B cell (primary cell): Measurements from ENCODE around the gene STAM. TPM values are rescaled to one million over a fixed set of nuclear protein-coding genes. Genes with fewer than 3 reads are reported as not detected.

Experiments used
- ATAC-seq: fragments of 200-7000 bp; cut with Tn5 transposase; one replicate; pipeline ENCODE4 v1.10.0; 2021; ENCODE audit warnings: low read depth, mild to moderate bottlenecking, moderate number of reproducible peaks, moderate library complexity
- CTCF ChIA-PET: fragments of 350-600 bp; sonication (Branson Sonifier 250); formaldehyde crosslinking; loops from one replicate; lab custom pipeline; 2021; ENCODE audit warnings: antibody characterized with exemption, inconsistent platforms; lab: Charles Lee
- POLR2A ChIA-PET: fragments of 350-600 bp; sonication (Branson Sonifier 250); formaldehyde crosslinking; loops from one replicate; lab custom pipeline; 2021; ENCODE audit warnings: antibody characterized with exemption; lab: Charles Lee
- DNase-seq: peaks from one replicate; pipeline ENCODE4 v3.0.0; 2013
- H2AFZ ChIP-seq: 2 replicates; pipeline ENCODE4 v1.6.1; 2012; ENCODE audit warnings: mild to moderate bottlenecking, low read depth, low read length; ENCODE audit not compliant: insufficient read depth, poor library complexity, severe bottlenecking
- H3K27ac ChIP-seq, 2 donors: 1 replicate in 1 of 2; 2 replicates in 1 of 2; pipeline ENCODE4 v1.5.1; 2012 to 2013; ENCODE audit warnings: low read length in 2 of 2, mild to moderate bottlenecking in 2 of 2, moderate library complexity in 1 of 2
- H3K27me3 ChIP-seq, 4 experiments: fragments of 200-600 bp in 1 of 4; sonication (generic) in 1 of 4; replicated peaks in 1 of 4; 1 replicate in 2 of 4; 2 replicates in 2 of 4; pipeline versions ENCODE4 v1.6.1 to v1.7.0; 2013 to 2016; ENCODE audit warnings: low read length in 3 of 4, mild to moderate bottlenecking in 2 of 4, mixed read lengths in 1 of 4, moderate library complexity in 1 of 4; ENCODE audit not compliant: insufficient read depth in 4 of 4, control insufficient read depth in 3 of 4; ENCODE audit errors: control extremely low read depth in 1 of 4
- H3K36me3 ChIP-seq, 2 experiments: replicated peaks in 1 of 2; 1 replicate in 1 of 2; 2 replicates in 1 of 2; pipeline versions ENCODE4 v1.6.1 to v1.7.1; 2013; ENCODE audit warnings: low read length in 1 of 2; ENCODE audit not compliant: insufficient read depth in 2 of 2, control insufficient read depth in 1 of 2; ENCODE audit errors: control extremely low read depth in 1 of 2, extremely low read depth in 1 of 2
- H3K4me1 ChIP-seq, 2 donors: fragments of 200-600 bp in 1 of 2; sonication (generic) in 1 of 2; 1 replicate in 1 of 2; 2 replicates in 1 of 2; pipeline versions ENCODE4 v1.5.1 to v1.6.1; 2013 to 2017; ENCODE audit warnings: low read length in 2 of 2; ENCODE audit not compliant: control insufficient read depth in 2 of 2, insufficient read depth in 2 of 2
- H3K4me2 ChIP-seq: replicated peaks from 2 replicates; pipeline ENCODE3; 2012; ENCODE audit warnings: mild to moderate bottlenecking, low read depth, low read length; ENCODE audit not compliant: poor library complexity, severe bottlenecking
- H3K4me3 ChIP-seq, 5 experiments: fragments of 200-600 bp in 1 of 5; sonication (generic) in 1 of 5; 1 replicate in 3 of 5; 2 replicates in 2 of 5; pipeline versions ENCODE4 v1.5.1 to v1.7.0; 2011 to 2016; ENCODE audit warnings: low read length in 4 of 5, mild to moderate bottlenecking in 4 of 5, low read depth in 2 of 5, control low read depth in 1 of 5, moderate library complexity in 1 of 5; ENCODE audit not compliant: insufficient read depth in 1 of 5; ENCODE audit errors: control extremely low read depth in 1 of 5, extremely low read depth in 1 of 5
- H3K79me2 ChIP-seq: fragments of 200-600 bp; sonication (generic); one replicate; pipeline ENCODE4 v1.6.0; 2016; ENCODE audit warnings: low read length; ENCODE audit not compliant: control insufficient read depth, insufficient read depth
- H3K9ac ChIP-seq: fragments of 200-600 bp; sonication (generic); 2 replicates; pipeline ENCODE4 v1.6.1; 2017; ENCODE audit warnings: mild to moderate bottlenecking, low read length, moderate library complexity
- H3K9me3 ChIP-seq, 3 donors: one replicate each; pipeline versions ENCODE4 v1.6.1 to v1.7.1; 2013; ENCODE audit warnings: low read length in 2 of 3; ENCODE audit not compliant: control insufficient read depth in 2 of 3, insufficient read depth in 1 of 3; ENCODE audit errors: control extremely low read depth in 1 of 3
- H4K20me1 ChIP-seq: 2 replicates; pipeline ENCODE4 v1.6.0; 2012; ENCODE audit warnings: mild to moderate bottlenecking, low read length; ENCODE audit not compliant: insufficient read depth, control insufficient read depth, poor library complexity, severe bottlenecking
- H3K27ac Mint-ChIP-seq: one replicate; pipeline ENCODE4 v1.8.0; 2021; ENCODE audit warnings: mixed read lengths
- H3K27me3 Mint-ChIP-seq: one replicate; pipeline ENCODE4 v1.8.0; 2021; ENCODE audit warnings: mixed read lengths
- H3K4me1 Mint-ChIP-seq: one replicate; pipeline ENCODE4 v1.8.0; 2021; ENCODE audit warnings: mixed read lengths
- H3K4me3 Mint-ChIP-seq: one replicate; pipeline ENCODE4 v1.8.0; 2021; ENCODE audit warnings: mixed read lengths
- H3K9me3 Mint-ChIP-seq: one replicate; pipeline ENCODE4 v1.8.0; 2022; ENCODE audit warnings: mixed read lengths; ENCODE audit not compliant: insufficient read depth
- CTCF ChIP-seq: fragments of 200-600 bp; IDR thresholded peaks from one replicate; pipeline ENCODE4 v1.8.0; 2022; ENCODE audit warnings: antibody characterized with exemption, mild to moderate bottlenecking
- EZH2 ChIP-seq: IDR thresholded peaks from 2 replicates; pipeline ENCODE4 v1.6.1; 2012; ENCODE audit warnings: borderline replicate concordance, low read depth, mild to moderate bottlenecking, moderate library complexity, low read length; ENCODE audit not compliant: insufficient read depth, poor library complexity, severe bottlenecking
- WGBS: methylation state at CpG from one replicate; pipeline ENCODE4 v1.1.5; 2013; ENCODE audit warnings: missing lambda C conversion rate; ENCODE audit not compliant: insufficient coverage; 5-methylcytosine and 5-hydroxymethylcytosine counted together
- intact Hi-C: fragments of 100-400 bp; cut with micrococcal nuclease; formaldehyde crosslinking; loops from one replicate; pipeline ENCODE4 v1.10.0; 2022
- polyA plus RNA-seq: library from polyadenylated mRNA; depleted of rRNA; stranded (reverse); fragments of >200 nt; gene quantifications from 2 replicates; pipeline ENCODE4 v1.2.3, GENCODE V29; 2012
- total RNA-seq, 2 donors: library from RNA; stranded (reverse); fragments of 120-200 nt in 1 of 2; gene quantifications; 1 replicate in 1 of 2; 2 replicates in 1 of 2; pipeline versions ENCODE4 v1.2.3 to v1.2.4, GENCODE V29; 2013 to 2022

Gene STAM
- total and polyA plus RNA-seq, 2 donors (not counting 1 experiment from before 2014, with no cell fraction given), result 9.1 to 35.1 TPM

DNA sequence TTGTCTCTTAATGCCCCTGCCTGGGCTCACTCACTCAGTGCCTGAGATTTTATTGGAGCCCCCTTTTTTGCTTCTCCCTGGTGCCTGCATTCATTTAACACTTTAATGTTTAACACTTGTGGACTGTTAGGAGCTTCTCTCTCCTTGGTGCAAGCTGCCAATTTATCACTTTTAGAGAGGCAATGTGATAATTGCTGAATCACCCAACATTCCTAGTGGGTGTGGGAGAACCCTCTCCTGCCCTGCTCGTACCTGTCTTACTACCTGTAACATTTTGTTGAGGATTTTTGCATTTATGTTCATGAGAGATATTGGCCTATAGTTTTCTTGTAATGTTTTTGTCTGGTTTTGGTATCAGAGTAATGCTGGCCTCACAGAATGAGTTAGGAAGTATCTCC, 13.2 kb downstream of the STAM start:
- Histone ChIP-seq H3K9ac (no peak overlapping the region), H2AFZ (no peak overlapping the region), H3K36me3 (peaks cover 3 to 12% of the 10 kb centered on the region in 2 experiments), H3K27me3 (no peaks in the 10 kb centered on the region), H3K79me2 (peaks cover 66% of the 10 kb centered on the region), H3K27ac (no peak overlapping the region), H3K4me1 (peaks cover 7 to 11% of the 10 kb centered on the region in 2 donors), H4K20me1 (peaks cover 8% of the 10 kb centered on the region), H3K9me3 (peaks cover 0 to 6% (median 0%) of the 10 kb centered on the region in 3 donors), H3K4me3 (no peak overlapping the region), H3K4me2 (no peak overlapping the region)
- intact Hi-C loops, result no loop called here
- H3K27ac Mint-ChIP-seq, result peak overlapping the region; percentile 44
- peaks cover 44% of the 10 kb centered on the region for H3K4me1 Mint-ChIP-seq
- H3K4me3 Mint-ChIP-seq, result no peak overlapping the region
- H3K27me3 Mint-ChIP-seq, result no peaks in the 10 kb centered on the region
- ChIA-PET POLR2A (no interaction called here), CTCF (no interaction called here)
- H3K9me3 Mint-ChIP-seq, result no peaks in the 10 kb centered on the region
- no peak for DNase-seq
- WGBS, result no CpG with 5 or more reads among the region's 1 CpG
- no peak for ATAC-seq
- no peak for TF ChIP-seq CTCF

DNA sequence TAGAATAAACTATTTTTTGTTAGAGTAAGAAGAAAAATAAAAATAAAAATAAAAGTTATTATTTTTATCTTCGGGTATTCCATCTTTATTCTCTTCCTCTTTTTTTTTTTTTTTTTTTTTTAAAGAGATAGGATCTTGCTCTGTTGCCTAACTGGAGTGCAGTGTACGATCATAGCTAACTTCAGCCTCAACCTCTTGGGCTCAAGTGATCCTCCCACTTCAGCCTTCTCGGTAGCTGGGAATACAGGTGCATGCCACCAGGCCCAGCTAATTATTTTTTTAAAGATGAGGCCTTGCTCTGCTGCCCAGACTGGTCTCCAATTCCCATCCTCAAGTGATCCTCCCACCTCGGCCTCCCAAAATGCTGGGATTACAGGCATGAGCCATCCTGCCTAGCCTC, 15.4 kb downstream of the STAM start:
- H4K20me1 ChIP-seq, result peaks cover 8% of the 10 kb centered on the region
- no peak overlapping the region for H3K27ac ChIP-seq
- H2AFZ ChIP-seq, result no peak overlapping the region
- H3K27me3 Mint-ChIP-seq, result no peaks in the 10 kb centered on the region
- no peak overlapping the region for H3K9ac ChIP-seq
- peaks cover 3 to 20% of the 10 kb centered on the region in 2 experiments for H3K36me3 ChIP-seq
- no peak overlapping the region for H3K27ac Mint-ChIP-seq
- no peak for DNase-seq
- no peak overlapping the region for H3K4me2 ChIP-seq
- POLR2A ChIA-PET, result no interaction called here
- WGBS, result 100% methylated on average over 1 of the region's 4 CpGs
- H3K9me3 Mint-ChIP-seq, result no peaks in the 10 kb centered on the region
- peaks cover 7 to 11% of the 10 kb centered on the region in 2 donors for H3K4me1 ChIP-seq
- no peak overlapping the region for H3K4me3 Mint-ChIP-seq
- TF ChIP-seq EZH2 (no peak), CTCF (no peak)
- no peak overlapping the region for H3K4me3 ChIP-seq
- H3K9me3 ChIP-seq, result no peaks in the 10 kb centered on the region
- intact Hi-C loops, result no loop called here
- peaks cover 49% of the 10 kb centered on the region for H3K79me2 ChIP-seq
- H3K4me1 Mint-ChIP-seq, result peaks cover 45% of the 10 kb centered on the region
- ATAC-seq, result no peak
- CTCF ChIA-PET, result no interaction called here
- H3K27me3 ChIP-seq, result no peaks in the 10 kb centered on the region
